Measurements from ENCODE around the gene ZFHX2.

DNA sequence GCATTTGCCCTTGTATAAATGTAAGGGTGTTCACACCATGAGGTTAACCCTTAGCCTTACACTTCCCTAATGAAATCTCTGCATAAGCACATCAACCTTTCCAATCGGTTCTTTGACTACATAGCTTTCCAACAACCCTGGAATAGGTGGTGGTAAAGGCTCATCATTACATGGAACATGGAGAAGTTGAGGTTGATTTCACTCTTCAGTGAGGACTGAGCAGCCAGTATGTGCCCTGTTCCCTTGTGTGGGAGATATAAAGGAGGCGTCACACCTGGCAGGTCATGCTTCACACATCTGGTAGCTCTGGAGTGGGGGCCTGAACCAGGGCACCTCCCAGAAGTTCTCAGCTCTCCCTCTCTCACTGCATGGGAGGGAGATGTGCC lies 48.8 kb upstream of the ZFHX2 start:
- TF ChIP-seq POLR2AphosphoS5 (IDR thresholded peaks at IDR 0.05; ENCODE audit: low read depth, low read length) (no peak), TAF1 (IDR thresholded peaks at IDR 0.05; ENCODE audit: borderline replicate concordance, insufficient read depth, low read length) (no peak)
